ENCODE measurements around the gene CCDC7. TPM values are rescaled to one million over a fixed set of nuclear protein-coding genes. Genes with fewer than 3 reads are reported as not detected.
"Not testable (repeated sequence)": the region's sequence is repeated elsewhere in the genome, so short reads cannot be mapped to it uniquely, and the experiment has no call there.

The CCDC7 gene
- total RNA-seq, 2 donors from 2014 or later = 60.4 to 73.0 TPM

- H3K27ac Mint-ChIP-seq; ATAC-seq; H3K9me3 ChIP-seq (ENCODE audit: control insufficient read depth, low read length, poor library complexity, severe bottlenecking); H3K36me3 Mint-ChIP-seq (ENCODE audit: low read depth); H3K4me3 Mint-ChIP-seq; DNase-seq; H3K27me3 Mint-ChIP-seq; H3K4me1 Mint-ChIP-seq: not testable (repeated sequence)
These were observed 253.7 kb downstream of the CCDC7 start for GRCh38 chr10:32699683-32700082.

DNA sequence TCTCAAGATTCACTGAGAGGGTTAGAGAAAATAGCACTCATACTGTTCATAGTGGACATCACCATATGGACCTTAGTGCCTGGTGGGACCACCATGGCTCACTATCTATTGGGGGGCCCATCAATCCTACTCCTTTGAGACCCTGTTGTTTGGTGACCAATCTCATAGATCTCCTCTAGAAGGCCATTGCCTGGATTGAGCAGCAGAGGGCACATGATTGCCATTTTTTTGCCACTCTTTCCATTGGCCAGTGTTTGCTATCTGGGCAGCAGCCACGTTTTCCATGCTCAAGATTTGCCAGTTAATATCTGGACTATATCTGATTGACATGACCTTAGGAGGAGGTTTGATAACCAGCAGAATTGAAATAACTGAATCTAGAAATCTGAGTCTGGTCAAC lies 267.6 kb downstream of the CCDC7 start:
- Mint-ChIP-seq H3K27ac (no peak overlapping the region), H3K36me3 (ENCODE audit: low read depth) (peaks cover 2% of the 10 kb centered on the region)

GRCh38 chr10:32731527-32731926 lies 285.6 kb downstream of the CCDC7 start:
- no peaks in the 10 kb centered on the region for H3K4me1 Mint-ChIP-seq
- H3K9me3 ChIP-seq (ENCODE audit: control insufficient read depth, low read length, poor library complexity, severe bottlenecking) = no peaks in the 10 kb centered on the region
- DNase-seq (no peak), ATAC-seq (no peak)
- H3K27ac Mint-ChIP-seq = no peak overlapping the region
- H3K36me3 Mint-ChIP-seq (ENCODE audit: low read depth) = no peaks in the 10 kb centered on the region
- H3K4me3 Mint-ChIP-seq = no peak overlapping the region
- no peaks in the 10 kb centered on the region for H3K27me3 Mint-ChIP-seq

More for the DNA sequence above, 267.6 kb downstream of the CCDC7 start:
- Mint-ChIP-seq H3K4me3 (no peak overlapping the region), H3K4me1 (no peaks in the 10 kb centered on the region), H3K27me3 (no peaks in the 10 kb centered on the region)
- DNase-seq (no peak), ATAC-seq (no peak)
- no peaks in the 10 kb centered on the region for H3K9me3 ChIP-seq (ENCODE audit: control insufficient read depth, low read length, poor library complexity, severe bottlenecking)

DNA sequence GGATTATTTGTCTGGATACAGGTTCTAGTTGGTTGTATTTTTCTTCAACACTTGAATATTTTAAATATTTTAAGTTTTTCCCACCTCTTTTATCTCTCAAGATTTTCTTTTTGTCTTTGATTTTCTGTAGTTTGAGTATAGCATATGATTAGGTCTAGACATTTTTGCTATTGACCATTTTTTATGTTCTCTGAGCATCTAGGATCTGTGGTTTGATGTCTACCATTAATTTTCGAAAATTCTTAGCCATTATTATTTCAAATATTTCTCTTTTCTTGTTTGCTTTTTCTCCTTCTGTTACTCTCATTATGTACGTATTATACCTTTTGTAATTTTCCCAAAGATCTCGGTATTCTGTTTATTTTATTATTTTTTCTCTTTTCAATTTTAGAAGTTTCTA lies 293.0 kb downstream of the CCDC7 start:
- H3K27me3 Mint-ChIP-seq = no peaks in the 10 kb centered on the region
- H3K9me3 ChIP-seq (ENCODE audit: control insufficient read depth, low read length, poor library complexity, severe bottlenecking) = no peaks in the 10 kb centered on the region
- H3K27ac Mint-ChIP-seq = no peak overlapping the region
- no peak for DNase-seq
- H3K4me3 Mint-ChIP-seq = no peak overlapping the region
- ATAC-seq = no peak
- no peaks in the 10 kb centered on the region for H3K4me1 Mint-ChIP-seq
- H3K36me3 Mint-ChIP-seq (ENCODE audit: low read depth) = peaks cover 9% of the 10 kb centered on the region

GRCh38 chr10:32744321-32744720 lies 298.4 kb downstream of the CCDC7 start:
- H3K27me3 Mint-ChIP-seq = no peaks in the 10 kb centered on the region
- no peak for DNase-seq
- H3K4me1 Mint-ChIP-seq = no peaks in the 10 kb centered on the region
- H3K9me3 ChIP-seq (ENCODE audit: control insufficient read depth, low read length, poor library complexity, severe bottlenecking) = peaks cover 4% of the 10 kb centered on the region
- no peak for ATAC-seq
- H3K4me3 Mint-ChIP-seq = no peak overlapping the region
- peaks cover 11% of the 10 kb centered on the region for H3K36me3 Mint-ChIP-seq (ENCODE audit: low read depth)
- no peak overlapping the region for H3K27ac Mint-ChIP-seq

DNA sequence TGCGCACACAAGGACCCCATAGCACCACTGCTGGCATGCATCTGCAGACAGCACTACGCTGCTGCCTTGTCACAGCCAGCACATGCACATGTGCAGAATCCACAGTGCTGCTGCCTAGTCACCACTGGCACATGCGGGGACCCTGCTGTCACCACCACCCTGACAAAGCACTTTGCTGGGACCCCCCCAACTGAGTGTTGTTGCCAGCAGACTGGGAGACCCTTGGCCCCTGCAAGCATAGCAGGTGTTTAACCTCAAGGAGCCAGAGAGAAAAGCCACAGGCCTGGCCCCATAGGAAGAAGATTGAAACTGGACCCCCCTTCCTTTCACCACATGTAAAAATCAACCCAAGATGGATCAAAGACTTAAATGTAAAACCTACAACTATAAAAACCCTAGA lies 300.9 kb downstream of the CCDC7 start:
- H3K27me3 Mint-ChIP-seq = no peaks in the 10 kb centered on the region
- ATAC-seq (no peak), DNase-seq (no peak)
- H3K27ac Mint-ChIP-seq = no peak overlapping the region
- no peak overlapping the region for H3K4me3 Mint-ChIP-seq
- peaks cover 4% of the 10 kb centered on the region for H3K9me3 ChIP-seq (ENCODE audit: control insufficient read depth, low read length, poor library complexity, severe bottlenecking)
- peaks cover 10% of the 10 kb centered on the region for H3K36me3 Mint-ChIP-seq (ENCODE audit: low read depth)
- no peaks in the 10 kb centered on the region for H3K4me1 Mint-ChIP-seq

DNA sequence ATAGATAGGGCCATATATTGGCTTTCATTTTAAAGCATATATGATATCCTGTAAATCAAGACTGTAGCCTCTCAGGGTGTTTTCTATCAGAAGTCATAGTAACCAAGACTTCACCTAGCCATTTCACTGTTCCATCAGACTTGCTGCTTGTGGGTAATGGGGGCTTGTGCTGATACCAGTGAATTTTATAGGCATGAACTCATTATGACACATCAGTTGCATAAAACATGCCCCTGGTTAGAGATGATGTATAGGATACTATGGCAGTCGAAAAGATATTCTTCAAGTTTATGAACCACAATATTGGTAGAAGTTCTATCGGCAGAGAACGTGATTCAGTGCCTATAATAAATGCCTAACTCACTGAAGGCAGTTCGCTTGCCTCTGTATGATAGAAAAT lies 305.6 kb downstream of the CCDC7 start:
- peaks cover 4% of the 10 kb centered on the region for H3K9me3 ChIP-seq (ENCODE audit: control insufficient read depth, low read length, poor library complexity, severe bottlenecking)
- no peak for ATAC-seq
- Mint-ChIP-seq H3K27me3 (no peaks in the 10 kb centered on the region), H3K4me1 (no peaks in the 10 kb centered on the region), H3K36me3 (ENCODE audit: low read depth) (peaks cover 5% of the 10 kb centered on the region), H3K4me3 (no peak overlapping the region), H3K27ac (no peak overlapping the region)
- DNase-seq = no peak

DNA sequence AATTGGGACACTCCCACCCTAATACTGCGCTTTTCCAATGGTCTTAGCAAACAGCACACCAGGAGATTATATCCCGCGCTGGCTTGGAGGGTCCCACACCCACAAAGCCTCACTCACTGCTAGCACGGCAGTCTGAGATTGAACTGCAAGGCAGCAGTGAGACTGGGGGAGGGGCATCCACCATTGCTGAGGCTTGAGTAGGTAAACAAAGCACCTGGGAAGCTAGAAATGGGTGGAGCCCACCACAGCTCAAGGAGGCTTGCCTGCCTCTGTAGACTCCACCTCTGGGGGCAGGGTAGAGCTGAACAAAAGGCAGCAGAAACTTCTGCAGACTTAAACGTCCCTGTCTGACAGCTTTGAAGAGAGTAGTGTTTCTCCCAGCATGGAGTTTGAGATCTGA lies 309.0 kb downstream of the CCDC7 start:
- ATAC-seq; H3K27ac Mint-ChIP-seq; H3K36me3 Mint-ChIP-seq (ENCODE audit: low read depth); DNase-seq; H3K9me3 ChIP-seq (ENCODE audit: control insufficient read depth, low read length, poor library complexity, severe bottlenecking); H3K27me3 Mint-ChIP-seq; H3K4me3 Mint-ChIP-seq; H3K4me1 Mint-ChIP-seq: not testable (repeated sequence)

- no peak overlapping the region for H3K27ac Mint-ChIP-seq
- ATAC-seq (no peak), DNase-seq (no peak)
- peaks cover 14% of the 10 kb centered on the region for H3K9me3 ChIP-seq (ENCODE audit: control insufficient read depth, low read length, poor library complexity, severe bottlenecking)
- H3K4me1 Mint-ChIP-seq = no peaks in the 10 kb centered on the region
- H3K36me3 Mint-ChIP-seq (ENCODE audit: low read depth) = peaks cover 3% of the 10 kb centered on the region
- H3K27me3 Mint-ChIP-seq = no peaks in the 10 kb centered on the region
- H3K4me3 Mint-ChIP-seq = no peak overlapping the region
These were observed 325.3 kb downstream of the CCDC7 start for GRCh38 chr10:32771217-32771616.

DNA sequence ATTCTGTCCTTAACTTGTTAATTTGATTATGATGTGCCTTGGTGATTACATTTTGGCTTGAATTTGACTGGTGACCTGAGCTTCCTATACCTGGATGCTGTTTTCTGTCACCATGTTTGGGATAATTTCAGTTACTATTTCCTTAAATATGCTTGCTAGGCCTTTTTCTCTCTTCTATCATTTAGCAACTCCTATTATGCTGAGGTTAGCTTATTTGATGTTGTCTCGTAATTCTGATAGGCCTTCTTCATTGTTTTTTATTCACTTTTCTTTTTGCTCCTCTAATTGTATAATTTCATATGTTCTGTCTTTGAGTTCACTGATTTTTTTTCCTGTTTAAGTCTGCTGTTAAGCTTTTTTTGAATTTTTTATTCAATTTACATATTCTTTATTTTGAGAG lies 327.2 kb downstream of the CCDC7 start:
- H3K4me1 Mint-ChIP-seq = no peaks in the 10 kb centered on the region
- peaks cover 3% of the 10 kb centered on the region for H3K36me3 Mint-ChIP-seq (ENCODE audit: low read depth)
- no peak for DNase-seq
- H3K9me3 ChIP-seq (ENCODE audit: control insufficient read depth, low read length, poor library complexity, severe bottlenecking) = peaks cover 14% of the 10 kb centered on the region
- ATAC-seq = no peak
- no peaks in the 10 kb centered on the region for H3K27me3 Mint-ChIP-seq
- H3K27ac Mint-ChIP-seq = no peak overlapping the region
- H3K4me3 Mint-ChIP-seq = no peak overlapping the region

DNA sequence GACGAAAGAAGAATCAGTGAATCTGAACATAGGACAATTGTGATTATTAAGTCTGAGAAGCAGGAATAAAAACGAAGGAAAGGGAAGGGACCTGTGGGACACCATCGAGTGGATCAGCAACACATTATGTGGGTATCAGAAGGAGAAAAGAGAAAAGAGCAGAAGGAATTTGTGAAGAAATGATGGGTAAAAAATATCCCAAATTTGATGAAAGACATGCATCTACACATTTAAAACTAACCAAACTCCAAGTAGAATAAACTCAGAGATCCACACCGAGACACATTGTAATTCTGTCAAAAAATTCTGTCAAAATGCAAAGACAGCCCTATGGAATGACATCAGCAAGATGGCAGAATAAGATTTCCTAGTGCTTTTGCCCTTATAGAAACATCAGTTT lies 341.0 kb downstream of the CCDC7 start:
- no peaks in the 10 kb centered on the region for H3K9me3 ChIP-seq (ENCODE audit: control insufficient read depth, low read length, poor library complexity, severe bottlenecking)

GRCh38 chr10:32787690-32788284 lies 341.8 kb downstream of the CCDC7 start:
- H3K9me3 ChIP-seq (ENCODE audit: control insufficient read depth, low read length, poor library complexity, severe bottlenecking) = no peaks in the 10 kb centered on the region
- Mint-ChIP-seq H3K27me3 (no peaks in the 10 kb centered on the region), H3K36me3 (ENCODE audit: low read depth) (peaks cover 5% of the 10 kb centered on the region), H3K4me1 (peaks cover 2% of the 10 kb centered on the region), H3K27ac (no peak overlapping the region), H3K4me3 (no peak overlapping the region)
- ATAC-seq (no peak), DNase-seq (no peak)

More for the DNA sequence above, 341.0 kb downstream of the CCDC7 start:
- Mint-ChIP-seq H3K27me3 (no peaks in the 10 kb centered on the region), H3K4me3 (no peak overlapping the region), H3K27ac (no peak overlapping the region), H3K4me1 (peaks cover 2% of the 10 kb centered on the region), H3K36me3 (ENCODE audit: low read depth) (peaks cover 5% of the 10 kb centered on the region)
- ATAC-seq = no peak
- DNase-seq = no peak

DNA sequence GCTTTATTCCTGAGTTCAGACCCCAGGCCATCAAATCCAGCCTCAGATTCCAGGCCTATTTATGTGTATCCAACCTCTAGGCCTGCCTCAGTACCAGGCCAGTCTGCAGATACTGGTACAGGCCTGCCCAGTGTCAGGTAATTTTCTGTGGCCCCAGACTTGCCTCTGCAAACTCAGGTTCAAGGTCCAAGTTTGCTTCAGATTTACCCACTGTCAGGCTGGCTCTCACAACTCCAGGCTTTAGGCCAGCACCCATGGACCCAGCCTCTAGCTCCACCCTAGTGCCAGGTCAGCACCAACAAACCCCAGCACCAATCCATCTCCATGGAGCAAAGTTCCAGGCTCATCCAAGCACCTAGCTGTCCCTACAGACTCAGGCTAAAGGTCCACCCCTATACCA lies 342.4 kb downstream of the CCDC7 start:
- no peaks in the 10 kb centered on the region for H3K27me3 Mint-ChIP-seq

DNA sequence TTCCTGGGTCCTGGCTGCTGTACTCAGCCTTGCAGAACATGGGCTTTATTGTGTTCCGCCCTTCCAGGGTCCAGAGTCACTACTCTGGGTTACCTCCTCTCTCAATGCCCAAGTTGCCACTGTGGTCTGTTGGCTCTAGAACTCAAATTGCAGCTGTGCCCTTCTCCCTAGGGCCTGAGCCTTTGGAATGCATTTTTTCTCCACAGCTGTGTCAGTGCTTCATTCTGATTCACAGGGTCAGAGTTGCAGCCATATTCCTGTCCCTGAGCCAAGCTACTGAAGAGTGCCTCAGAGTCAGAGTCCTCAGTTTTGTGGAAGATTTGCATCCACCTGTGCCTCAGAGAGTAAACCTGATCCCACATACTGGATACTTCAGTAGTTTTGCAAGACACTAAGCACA lies 344.5 kb downstream of the CCDC7 start:
- Mint-ChIP-seq H3K27ac (no peak overlapping the region), H3K4me3 (no peak overlapping the region)

More for the DNA sequence above, 342.4 kb downstream of the CCDC7 start:
- ATAC-seq = no peak
- Mint-ChIP-seq H3K27ac (no peak overlapping the region), H3K4me3 (no peak overlapping the region), H3K36me3 (ENCODE audit: low read depth) (peaks cover 5% of the 10 kb centered on the region), H3K4me1 (peaks cover 2% of the 10 kb centered on the region)
- no peaks in the 10 kb centered on the region for H3K9me3 ChIP-seq (ENCODE audit: control insufficient read depth, low read length, poor library complexity, severe bottlenecking)
- DNase-seq = no peak

More for the DNA sequence above, 344.5 kb downstream of the CCDC7 start:
- H3K27me3 Mint-ChIP-seq = no peaks in the 10 kb centered on the region
- peaks cover 5% of the 10 kb centered on the region for H3K36me3 Mint-ChIP-seq (ENCODE audit: low read depth)
- DNase-seq = no peak
- peaks cover 2% of the 10 kb centered on the region for H3K4me1 Mint-ChIP-seq
- ATAC-seq = no peak
- no peaks in the 10 kb centered on the region for H3K9me3 ChIP-seq (ENCODE audit: control insufficient read depth, low read length, poor library complexity, severe bottlenecking)
